ENCODE measurements around the gene PTPDC1. TPM values are rescaled to one million over a fixed set of nuclear protein-coding genes. Genes with fewer than 3 reads are reported as not detected.
"Not testable (repeated sequence)": the region's sequence is repeated elsewhere in the genome, so short reads cannot be mapped to it uniquely, and the experiment has no call there.

The PTPDC1 gene
- total RNA-seq, 4 donors from 2014 or later, result 4.3 to 11.4 (median 10.2) TPM

DNA sequence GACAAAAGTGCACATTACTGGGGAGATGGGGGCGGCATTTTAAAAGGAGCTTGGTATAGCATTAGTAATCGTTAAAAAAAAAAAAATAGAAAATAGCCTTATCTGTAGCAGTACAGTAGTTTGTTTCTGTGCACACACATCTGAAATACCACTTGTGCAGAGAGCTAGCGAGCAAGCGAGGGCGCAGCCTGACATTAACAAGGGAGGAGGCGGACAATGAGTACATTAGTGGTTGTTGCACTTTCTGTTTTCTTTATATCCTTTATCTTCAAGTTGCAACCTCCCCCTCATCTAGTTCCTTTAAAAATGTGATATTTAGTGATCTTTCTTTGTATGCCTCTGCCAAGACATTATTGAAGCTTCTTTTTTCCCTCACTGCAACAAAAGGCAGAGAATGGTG, 880 bp upstream of the PTPDC1 start:
- H3K27me3 ChIP-seq, result no peaks in the 10 kb centered on the region
- TF ChIP-seq, protein P1, sequence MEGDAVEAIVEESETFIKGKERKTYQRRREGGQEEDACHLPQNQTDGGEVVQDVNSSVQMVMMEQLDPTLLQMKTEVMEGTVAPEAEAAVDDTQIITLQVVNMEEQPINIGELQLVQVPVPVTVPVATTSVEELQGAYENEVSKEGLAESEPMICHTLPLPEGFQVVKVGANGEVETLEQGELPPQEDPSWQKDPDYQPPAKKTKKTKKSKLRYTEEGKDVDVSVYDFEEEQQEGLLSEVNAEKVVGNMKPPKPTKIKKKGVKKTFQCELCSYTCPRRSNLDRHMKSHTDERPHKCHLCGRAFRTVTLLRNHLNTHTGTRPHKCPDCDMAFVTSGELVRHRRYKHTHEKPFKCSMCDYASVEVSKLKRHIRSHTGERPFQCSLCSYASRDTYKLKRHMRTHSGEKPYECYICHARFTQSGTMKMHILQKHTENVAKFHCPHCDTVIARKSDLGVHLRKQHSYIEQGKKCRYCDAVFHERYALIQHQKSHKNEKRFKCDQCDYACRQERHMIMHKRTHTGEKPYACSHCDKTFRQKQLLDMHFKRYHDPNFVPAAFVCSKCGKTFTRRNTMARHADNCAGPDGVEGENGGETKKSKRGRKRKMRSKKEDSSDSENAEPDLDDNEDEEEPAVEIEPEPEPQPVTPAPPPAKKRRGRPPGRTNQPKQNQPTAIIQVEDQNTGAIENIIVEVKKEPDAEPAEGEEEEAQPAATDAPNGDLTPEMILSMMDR (IDR thresholded peaks at IDR 0.05 in 4 of 5, conservative IDR thresholded peaks at IDR 0.05 in 1 of 5), result no peak
- no peak for TF ChIP-seq POLR2A (IDR thresholded peaks at IDR 0.05)
- no peak overlapping the region for H3K4me3 ChIP-seq
- H3K9me3 ChIP-seq, result no peaks in the 10 kb centered on the region
- in situ Hi-C loops (cut with MboI; ENCODE audit: low sequenced_read_pairs in 4 of 4), result no loop called here
- peaks cover 0 to 14% of the 10 kb centered on the region in 2 donors for H3K36me3 ChIP-seq
- H3K27ac ChIP-seq, result no peak overlapping the region
- intact Hi-C loops (cut with DNase I; ENCODE audit: low total_unique reads), result no loop called here
- DNase-seq (no peak), ATAC-seq (no peak)
- no peaks in the 10 kb centered on the region for H3K4me1 ChIP-seq

DNA sequence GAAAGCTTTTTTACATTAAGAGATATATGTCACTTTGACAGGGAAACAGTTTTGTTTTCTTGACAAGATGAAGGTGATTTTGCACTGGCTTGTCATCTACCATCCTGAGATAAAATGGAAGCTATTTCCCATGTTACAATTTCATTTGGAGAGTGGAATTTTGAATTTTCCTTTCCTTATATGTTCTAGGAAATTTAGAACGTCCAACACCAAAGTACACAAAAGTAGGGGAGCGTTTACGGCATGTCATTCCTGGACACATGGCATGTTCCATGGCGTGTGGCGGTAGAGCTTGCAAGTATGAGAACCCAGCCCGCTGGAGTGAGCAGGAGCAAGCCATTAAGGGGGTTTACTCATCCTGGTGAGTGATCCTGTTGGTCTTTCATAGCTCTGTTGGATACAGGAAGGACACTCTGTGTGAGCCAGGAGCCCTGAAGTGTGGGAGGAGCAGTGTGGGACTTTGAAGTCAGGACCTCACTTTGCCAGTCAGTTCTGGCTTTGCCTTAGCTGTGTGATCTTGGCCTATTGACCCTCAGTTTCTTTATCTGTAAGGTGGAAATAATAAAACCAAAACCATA, 887 bp downstream of the PTPDC1 start:
- in situ Hi-C loops (cut with MboI; ENCODE audit: low sequenced_read_pairs in 4 of 4), result no loop called here
- H3K27me3 ChIP-seq, result no peaks in the 10 kb centered on the region
- ATAC-seq (no peak), DNase-seq (no peak)
- no peak overlapping the region for H3K27ac ChIP-seq
- H3K4me3 ChIP-seq, result no peak overlapping the region
- H3K4me1 ChIP-seq, result no peaks in the 10 kb centered on the region
- peaks cover 0 to 18% of the 10 kb centered on the region in 2 donors for H3K36me3 ChIP-seq
- H3K9me3 ChIP-seq, result no peaks in the 10 kb centered on the region
- intact Hi-C loops (cut with DNase I; ENCODE audit: low total_unique reads), result no loop called here
- no peak for TF ChIP-seq POLR2A (IDR thresholded peaks at IDR 0.05)
- TF ChIP-seq, protein P1 (IDR thresholded peaks at IDR 0.05 in 4 of 5, conservative IDR thresholded peaks at IDR 0.05 in 1 of 5), result no peak

DNA sequence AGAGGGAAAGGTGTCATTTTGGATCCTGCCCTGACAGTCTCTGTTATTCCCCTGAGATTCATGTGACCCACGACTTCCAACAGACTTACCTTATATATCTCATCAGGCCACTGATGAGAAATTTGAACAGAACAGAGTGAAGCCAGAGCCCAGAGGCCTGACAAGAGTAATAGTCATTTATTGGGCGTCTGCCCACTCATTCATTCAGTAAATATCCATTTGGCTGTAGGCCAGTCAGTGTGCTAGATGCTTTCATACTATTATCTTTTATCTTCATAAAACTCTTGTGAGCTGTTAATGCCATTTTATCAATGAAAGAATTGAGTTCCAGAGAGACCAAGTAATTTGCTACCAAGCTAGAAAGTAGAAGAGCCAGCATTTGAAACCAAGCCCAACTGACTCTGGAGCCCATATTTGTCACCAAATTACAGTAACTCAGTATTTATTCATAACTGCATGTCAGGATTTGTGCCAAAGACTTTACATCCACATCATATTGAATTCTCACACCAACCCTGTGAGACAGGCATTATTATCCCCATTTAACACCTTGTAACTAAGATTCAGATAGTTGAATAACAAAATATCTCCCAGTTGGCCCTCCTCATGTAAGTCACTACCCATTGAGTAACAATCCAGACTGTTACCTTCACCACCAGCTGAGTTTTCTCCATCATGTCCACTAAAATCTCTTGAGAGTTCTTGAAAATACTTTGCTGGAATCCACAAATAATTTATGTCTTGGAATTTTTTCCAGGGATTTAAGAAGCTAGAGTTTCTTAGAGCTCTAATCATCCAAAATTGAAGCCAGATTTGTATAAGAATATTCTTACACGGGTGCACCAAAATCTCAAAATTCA, 2.5 kb downstream of the PTPDC1 start:
- TF ChIP-seq POLR2A (IDR thresholded peaks at IDR 0.05), result no peak
- TF ChIP-seq, protein P1 (IDR thresholded peaks at IDR 0.05 in 4 of 5, conservative IDR thresholded peaks at IDR 0.05 in 1 of 5), result no peak
- in situ Hi-C loops (cut with MboI; ENCODE audit: low sequenced_read_pairs in 4 of 4) (no loop called here), intact Hi-C loops (cut with DNase I; ENCODE audit: low total_unique reads) (no loop called here)
- H3K9me3 ChIP-seq, result no peaks in the 10 kb centered on the region
- H3K27me3 ChIP-seq, result no peaks in the 10 kb centered on the region
- H3K4me1 ChIP-seq, result no peaks in the 10 kb centered on the region
- DNase-seq (no peak), ATAC-seq (no peak)
- no peak overlapping the region for H3K4me3 ChIP-seq
- peaks cover 0 to 18% of the 10 kb centered on the region in 2 donors for H3K36me3 ChIP-seq
- H3K27ac ChIP-seq, result no peak overlapping the region

DNA sequence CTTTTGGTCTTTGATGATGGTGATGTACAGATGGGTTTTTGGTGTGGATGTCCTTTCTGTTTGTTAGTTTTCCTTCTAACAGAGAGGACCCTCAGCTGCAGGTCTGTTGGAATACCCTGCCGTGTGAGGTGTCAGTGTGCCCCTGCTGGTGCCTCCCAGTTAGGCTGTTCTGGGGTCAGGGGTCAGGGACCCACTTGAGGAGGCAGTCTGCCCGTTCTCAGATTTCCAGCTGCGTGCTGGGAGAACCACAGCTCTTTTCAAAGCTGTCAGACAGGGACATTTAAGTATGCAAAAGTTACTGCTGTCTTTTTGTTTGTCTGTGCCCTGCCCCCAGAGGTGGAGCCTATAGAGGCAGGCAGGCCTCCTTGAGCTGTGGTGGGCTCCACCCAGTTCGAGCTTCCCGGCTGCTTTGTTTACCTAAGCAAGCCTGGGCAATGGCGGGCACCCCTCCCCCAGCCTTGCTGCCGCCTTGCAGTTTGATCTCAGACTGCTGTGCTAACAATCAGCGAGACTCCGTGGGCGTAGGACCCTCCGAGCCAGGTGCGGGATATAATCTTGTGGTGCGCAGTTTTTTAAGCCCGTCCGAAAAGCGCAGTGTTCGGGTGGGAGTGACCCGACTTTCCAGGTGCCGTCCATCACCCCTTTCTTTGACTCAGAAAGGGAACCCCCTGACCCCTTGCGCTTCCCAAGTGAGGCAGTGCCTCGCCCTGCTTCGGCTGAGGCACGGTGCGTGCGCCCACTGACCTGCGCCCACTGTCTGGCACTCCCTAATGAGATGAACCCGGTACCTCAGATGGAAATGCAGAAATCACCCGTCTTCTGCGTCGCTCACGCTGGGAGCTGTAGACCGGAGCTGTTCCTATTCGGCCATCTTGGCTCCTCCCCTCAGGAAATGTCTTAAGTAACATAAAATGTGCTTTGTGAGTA, 10.2 kb downstream of the PTPDC1 start:
- H3K27ac ChIP-seq; H3K9me3 ChIP-seq; H3K4me3 ChIP-seq; in situ Hi-C loops (cut with MboI; ENCODE audit: low sequenced_read_pairs in 4 of 4); H3K27me3 ChIP-seq; H3K4me1 ChIP-seq; DNase-seq; intact Hi-C loops (cut with DNase I; ENCODE audit: low total_unique reads); ATAC-seq: not testable (repeated sequence)
- H3K36me3 ChIP-seq, result peaks cover 0 to 21% of the 10 kb centered on the region in 2 donors
